ENCODE data around the gene SLF2. TPM values are rescaled to one million over a fixed set of nuclear protein-coding genes. Genes with fewer than 3 reads are reported as not detected.

Gene SLF2
- total and polyA plus RNA-seq, 2 of the 8 experiments (the other 6 are each of a cell fraction or from before 2014, with no cell fraction given) = 5.5 to 20.9 TPM

DNA sequence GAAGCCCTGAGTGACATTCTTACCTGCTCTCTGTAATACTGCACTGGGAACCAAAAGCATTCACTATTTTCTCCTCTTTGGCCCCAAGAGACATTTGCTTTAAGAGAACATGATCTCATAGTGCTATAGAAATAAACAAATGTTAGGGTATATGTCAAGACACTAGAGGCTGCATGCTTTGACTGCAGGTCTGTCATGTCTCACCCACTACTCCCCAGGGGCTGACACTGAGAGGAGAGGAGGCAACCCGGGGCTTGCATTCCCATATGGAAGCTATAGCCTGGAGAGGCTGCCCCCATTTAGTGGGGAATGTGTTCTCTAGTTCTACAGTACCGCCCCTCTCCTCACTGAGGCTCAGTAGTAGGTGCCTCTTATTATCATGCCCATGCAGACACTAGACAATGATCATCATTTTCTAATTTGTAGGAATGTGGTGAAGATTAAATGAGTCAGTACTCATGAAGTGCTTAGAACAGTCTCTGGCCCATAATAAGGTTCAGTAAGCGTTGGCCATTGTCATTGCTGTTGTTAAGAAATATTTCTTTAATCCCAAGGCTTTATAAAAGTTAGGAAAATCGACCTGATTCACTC is 4.9 kb upstream of the SLF2 start:
- Histone ChIP-seq H3K9ac (replicated peaks in 1 of 4; ENCODE audit: extremely low read depth in 1 of 4, low read depth in 3 of 4, low read length in 3 of 4) (peak overlapping the region in 1 of 4 experiments; percentile 7; a peak in 1 of 7 replicates), H3K4me2 (ENCODE audit: insufficient read depth in 1 of 2, low read depth in 2 of 2, low read length in 2 of 2) (no peak overlapping the region), H3K4me3 (ENCODE audit: extremely low read depth in 1 of 4, insufficient read depth in 2 of 4, low read depth in 3 of 4, low read length in 4 of 4) (no peak overlapping the region), H3K23me2 (ENCODE audit: low read depth, low read length) (peaks cover 3% of the 10 kb centered on the region), H3K79me2 (ENCODE audit: control insufficient read depth in 1 of 2, insufficient read depth in 2 of 2, low read length in 2 of 2) (no peaks in the 10 kb centered on the region), H2BK12ac (ENCODE audit: low read depth, low read length) (no peak overlapping the region), H4K20me1 (replicated peaks in 1 of 2; ENCODE audit: control insufficient read depth in 1 of 2, insufficient read depth in 2 of 2, low read length in 2 of 2) (no peaks in the 10 kb centered on the region), H2BK5ac (ENCODE audit: low read depth, low read length) (no peak overlapping the region), H3K27me3 (replicated peaks in 1 of 4; ENCODE audit: control insufficient read depth in 3 of 4, extremely low read depth in 1 of 4, insufficient read depth in 3 of 4, low read length in 3 of 4) (no peaks in the 10 kb centered on the region; a peak in 1 of 7 replicates), H3K56ac (replicated peaks; ENCODE audit: insufficient read length, low read depth, low read length) (no peak overlapping the region), H3K14ac (ENCODE audit: insufficient read length) (no peak overlapping the region), H4K8ac (ENCODE audit: extremely low read depth, insufficient read depth, low read length) (no peak overlapping the region), H3K27ac (ENCODE audit: low read depth, low read length) (no peak overlapping the region), H3K4ac (replicated peaks; ENCODE audit: insufficient read length, low read depth, low read length) (no peak overlapping the region), H3K36me3 (ENCODE audit: control insufficient read depth in 2 of 4, insufficient read depth in 4 of 4, low read length in 3 of 4) (no peaks in the 10 kb centered on the region), H2BK15ac (ENCODE audit: low read length) (no peak overlapping the region), H2AFZ (ENCODE audit: low read length) (no peak overlapping the region), H2AK5ac (ENCODE audit: low read depth, low read length) (no peak overlapping the region), H2BK20ac (ENCODE audit: low read length) (no peak overlapping the region), H4K5ac (ENCODE audit: insufficient read length, low read depth, low read length) (no peak overlapping the region), H4K91ac (replicated peaks; ENCODE audit: insufficient read length, low read length) (no peak overlapping the region), H3K79me1 (ENCODE audit: low read depth, low read length) (no peaks in the 10 kb centered on the region), H3K4me1 (replicated peaks in 1 of 4; ENCODE audit: control insufficient read depth in 3 of 4, insufficient read depth in 4 of 4, low read length in 3 of 4) (peaks cover 2 to 7% (median 4%) of the 10 kb centered on the region in 4 experiments; a peak in 3 of 7 replicates), H3K18ac (ENCODE audit: extremely low read depth, low read length) (no peak overlapping the region), H2BK120ac (replicated peaks; ENCODE audit: low read depth, low read length) (no peak overlapping the region), H3K9me3 (ENCODE audit: insufficient read depth in 2 of 2, low read depth in 1 of 2, low read length in 1 of 2) (no peaks in the 10 kb centered on the region), H3K23ac (ENCODE audit: insufficient read length) (no peak overlapping the region)
- CTCF ChIA-PET (ENCODE audit: partially characterized antibody) = interaction anchor here (0.8 to 3.4 kb wide), 2 partner anchors 13 to 19 kb away, joined by 3 to 12 read pairs; no protein-coding TSS in a partner anchor
- POLR2A ChIA-PET (ENCODE audit: partially characterized antibody) = no interaction called here
- DNase-seq (ENCODE audit: low read depth in 1 of 2, low spot score in 2 of 2) = no peak
- FAIRE-seq = no peak
- TF ChIP-seq, protein P1, sequence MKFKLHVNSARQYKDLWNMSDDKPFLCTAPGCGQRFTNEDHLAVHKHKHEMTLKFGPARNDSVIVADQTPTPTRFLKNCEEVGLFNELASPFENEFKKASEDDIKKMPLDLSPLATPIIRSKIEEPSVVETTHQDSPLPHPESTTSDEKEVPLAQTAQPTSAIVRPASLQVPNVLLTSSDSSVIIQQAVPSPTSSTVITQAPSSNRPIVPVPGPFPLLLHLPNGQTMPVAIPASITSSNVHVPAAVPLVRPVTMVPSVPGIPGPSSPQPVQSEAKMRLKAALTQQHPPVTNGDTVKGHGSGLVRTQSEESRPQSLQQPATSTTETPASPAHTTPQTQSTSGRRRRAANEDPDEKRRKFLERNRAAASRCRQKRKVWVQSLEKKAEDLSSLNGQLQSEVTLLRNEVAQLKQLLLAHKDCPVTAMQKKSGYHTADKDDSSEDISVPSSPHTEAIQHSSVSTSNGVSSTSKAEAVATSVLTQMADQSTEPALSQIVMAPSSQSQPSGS (IDR thresholded peaks at IDR 0.05; ENCODE audit: low read length) = no peak
- WGBS, 2 experiments (ENCODE audit: extremely low coverage in 1 of 2, insufficient coverage in 1 of 2, insufficient read length in 1 of 2, insufficient replicate concordance in 2 of 2, low coverage in 1 of 2, low lambda C conversion rate in 2 of 2, missing lambda C conversion rate in 1 of 2) = 80% methylated on average over 4 of the region's 4 CpGs; no CpG with 5 or more reads in 1 of the 2 experiments
